ENCODE data around the gene SCRN1.

Gene SCRN1

GRCh38 chr7:30023524-30023923 is 33.9 kb upstream of the SCRN1 start:
- no peak for TF ChIP-seq GATA2 (IDR thresholded peaks at IDR 0.05; ENCODE audit: low read depth, low read length)
- TF ChIP-seq GATA3 (IDR thresholded peaks at IDR 0.05; ENCODE audit: low read depth, low read length) = no peak

- TF ChIP-seq GATA3 (IDR thresholded peaks at IDR 0.05; ENCODE audit: low read depth, low read length) (no peak), GATA2 (IDR thresholded peaks at IDR 0.05; ENCODE audit: low read depth, low read length) (no peak)
These were observed 33.4 kb upstream of the SCRN1 start for GRCh38 chr7:30022991-30023390.

- TF ChIP-seq GATA3 (IDR thresholded peaks at IDR 0.05; ENCODE audit: low read depth, low read length) (no peak), GATA2 (IDR thresholded peaks at IDR 0.05; ENCODE audit: low read depth, low read length) (no peak)
These were observed 30.9 kb upstream of the SCRN1 start for GRCh38 chr7:30020535-30020934.

GRCh38 chr7:30019960-30020359 is 30.4 kb upstream of the SCRN1 start:
- no peak for TF ChIP-seq GATA2 (IDR thresholded peaks at IDR 0.05; ENCODE audit: low read depth, low read length)
- TF ChIP-seq GATA3 (IDR thresholded peaks at IDR 0.05; ENCODE audit: low read depth, low read length) = no peak

- TF ChIP-seq GATA2 (IDR thresholded peaks at IDR 0.05; ENCODE audit: low read depth, low read length) = no peak
- TF ChIP-seq GATA3 (IDR thresholded peaks at IDR 0.05; ENCODE audit: low read depth, low read length) = no peak
These were observed 29.8 kb upstream of the SCRN1 start for GRCh38 chr7:30019387-30019786.

GRCh38 chr7:30018451-30018850 is 28.9 kb upstream of the SCRN1 start:
- no peak for TF ChIP-seq GATA2 (IDR thresholded peaks at IDR 0.05; ENCODE audit: low read depth, low read length)
- TF ChIP-seq GATA3 (IDR thresholded peaks at IDR 0.05; ENCODE audit: low read depth, low read length) = no peak

GRCh38 chr7:30012757-30013156 is 23.2 kb upstream of the SCRN1 start:
- TF ChIP-seq GATA2 (IDR thresholded peaks at IDR 0.05; ENCODE audit: low read depth, low read length) = no peak

- TF ChIP-seq GATA3 (IDR thresholded peaks at IDR 0.05; ENCODE audit: low read depth, low read length) (no peak), GATA2 (IDR thresholded peaks at IDR 0.05; ENCODE audit: low read depth, low read length) (no peak)
These were observed 20.4 kb upstream of the SCRN1 start for GRCh38 chr7:30010021-30010420.

- no peak for TF ChIP-seq GATA2 (IDR thresholded peaks at IDR 0.05; ENCODE audit: low read depth, low read length)
- TF ChIP-seq GATA3 (IDR thresholded peaks at IDR 0.05; ENCODE audit: low read depth, low read length) = no peak
These were observed 15.9 kb upstream of the SCRN1 start for GRCh38 chr7:30005464-30005863.

- no peak for TF ChIP-seq GATA3 (IDR thresholded peaks at IDR 0.05; ENCODE audit: low read depth, low read length)
- no peak for TF ChIP-seq GATA2 (IDR thresholded peaks at IDR 0.05; ENCODE audit: low read depth, low read length)
These were observed 13.5 kb upstream of the SCRN1 start for GRCh38 chr7:30003098-30003497.

GRCh38 chr7:30001998-30002397 is 12.4 kb upstream of the SCRN1 start:
- TF ChIP-seq GATA2 (IDR thresholded peaks at IDR 0.05; ENCODE audit: low read depth, low read length) = no peak
- TF ChIP-seq GATA3 (IDR thresholded peaks at IDR 0.05; ENCODE audit: low read depth, low read length) = no peak

GRCh38 chr7:29998489-29998888 is 8.9 kb upstream of the SCRN1 start:
- TF ChIP-seq GATA3 (IDR thresholded peaks at IDR 0.05; ENCODE audit: low read depth, low read length) = no peak
- TF ChIP-seq GATA2 (IDR thresholded peaks at IDR 0.05; ENCODE audit: low read depth, low read length) = no peak

GRCh38 chr7:29996321-29996720 is 6.7 kb upstream of the SCRN1 start:
- TF ChIP-seq GATA3 (IDR thresholded peaks at IDR 0.05; ENCODE audit: low read depth, low read length) (no peak), GATA2 (IDR thresholded peaks at IDR 0.05; ENCODE audit: low read depth, low read length) (no peak)

- TF ChIP-seq GATA2 (IDR thresholded peaks at IDR 0.05; ENCODE audit: low read depth, low read length) (no peak), GATA3 (IDR thresholded peaks at IDR 0.05; ENCODE audit: low read depth, low read length) (no peak)
These were observed 6.1 kb upstream of the SCRN1 start for GRCh38 chr7:29995652-29996051.

- TF ChIP-seq GATA3 (IDR thresholded peaks at IDR 0.05; ENCODE audit: low read depth, low read length) = no peak
These were observed 3.5 kb upstream of the SCRN1 start for GRCh38 chr7:29993140-29993539.

GRCh38 chr7:29991937-29992336 is 2.3 kb upstream of the SCRN1 start:
- TF ChIP-seq GATA3 (IDR thresholded peaks at IDR 0.05; ENCODE audit: low read depth, low read length) (no peak), GATA2 (IDR thresholded peaks at IDR 0.05; ENCODE audit: low read depth, low read length) (no peak)

Measured in SH-SY5Y (cell line).